Neural crest cell (in vitro differentiated cells): ENCODE measurements around the gene SYNE2. TPM values are rescaled to one million over a fixed set of nuclear protein-coding genes. Genes with fewer than 3 reads are reported as not detected.

ENCODE experiments used
- DNase-seq: peaks from one replicate; pipeline ENCODE4 v3.0.0; 2021; ENCODE audit warnings: low read depth, mixed read lengths, low spot score
- H3K27ac Mint-ChIP-seq: one replicate; pipeline ENCODE4 v1.8.0; 2021; ENCODE audit warnings: mild to moderate bottlenecking, mixed read lengths; ENCODE audit not compliant: unreplicated experiment
- H3K27me3 Mint-ChIP-seq: 2 replicates; pipeline ENCODE4 v1.8.0; 2021; ENCODE audit warnings: low read depth, mild to moderate bottlenecking, mixed read lengths
- H3K36me3 Mint-ChIP-seq: 2 replicates; pipeline ENCODE4 v1.8.0; 2021; ENCODE audit warnings: low read depth, mild to moderate bottlenecking, mixed read lengths
- H3K4me1 Mint-ChIP-seq: 2 replicates; pipeline ENCODE4 v1.8.0; 2021; ENCODE audit warnings: mixed read lengths
- H3K4me3 Mint-ChIP-seq: one replicate; pipeline ENCODE4 v1.8.0; 2021; ENCODE audit warnings: mild to moderate bottlenecking, mixed read lengths
- H3K9me3 Mint-ChIP-seq: 2 replicates; pipeline ENCODE4 v1.8.0; 2021; ENCODE audit warnings: mixed read lengths
- total RNA-seq: library from RNA; stranded (reverse); gene quantifications from 2 replicates; pipeline ENCODE4 v1.2.1, GENCODE V29; 2021
- TF ChIP-seq, protein P1 (sequence below): fragments of 200-600 bp; sonication (generic); conservative IDR thresholded peaks from 2 replicates; pipeline ENCODE4 v1.5.0; 2021; ENCODE audit warnings: antibody characterized with exemption, mild to moderate bottlenecking

The SYNE2 gene
- total RNA-seq, 1 donor from 2014 or later: 84.8 TPM

GRCh38 chr14:63891148-63891975 is 38.6 kb downstream of the SYNE2 start:
- H3K36me3 Mint-ChIP-seq: no peaks in the 10 kb centered on the region
- no peak for DNase-seq
- TF ChIP-seq, protein P1, sequence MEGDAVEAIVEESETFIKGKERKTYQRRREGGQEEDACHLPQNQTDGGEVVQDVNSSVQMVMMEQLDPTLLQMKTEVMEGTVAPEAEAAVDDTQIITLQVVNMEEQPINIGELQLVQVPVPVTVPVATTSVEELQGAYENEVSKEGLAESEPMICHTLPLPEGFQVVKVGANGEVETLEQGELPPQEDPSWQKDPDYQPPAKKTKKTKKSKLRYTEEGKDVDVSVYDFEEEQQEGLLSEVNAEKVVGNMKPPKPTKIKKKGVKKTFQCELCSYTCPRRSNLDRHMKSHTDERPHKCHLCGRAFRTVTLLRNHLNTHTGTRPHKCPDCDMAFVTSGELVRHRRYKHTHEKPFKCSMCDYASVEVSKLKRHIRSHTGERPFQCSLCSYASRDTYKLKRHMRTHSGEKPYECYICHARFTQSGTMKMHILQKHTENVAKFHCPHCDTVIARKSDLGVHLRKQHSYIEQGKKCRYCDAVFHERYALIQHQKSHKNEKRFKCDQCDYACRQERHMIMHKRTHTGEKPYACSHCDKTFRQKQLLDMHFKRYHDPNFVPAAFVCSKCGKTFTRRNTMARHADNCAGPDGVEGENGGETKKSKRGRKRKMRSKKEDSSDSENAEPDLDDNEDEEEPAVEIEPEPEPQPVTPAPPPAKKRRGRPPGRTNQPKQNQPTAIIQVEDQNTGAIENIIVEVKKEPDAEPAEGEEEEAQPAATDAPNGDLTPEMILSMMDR: no peak
- no peaks in the 10 kb centered on the region for H3K27me3 Mint-ChIP-seq
- peaks cover 37% of the 10 kb centered on the region for H3K4me1 Mint-ChIP-seq
- no peak overlapping the region for H3K27ac Mint-ChIP-seq
- H3K4me3 Mint-ChIP-seq: no peak overlapping the region
- no peaks in the 10 kb centered on the region for H3K9me3 Mint-ChIP-seq

GRCh38 chr14:63892265-63892664 is 39.5 kb downstream of the SYNE2 start:
- H3K27ac Mint-ChIP-seq: peak overlapping the region; percentile 58
- no peaks in the 10 kb centered on the region for H3K36me3 Mint-ChIP-seq
- H3K4me1 Mint-ChIP-seq: peaks cover 39% of the 10 kb centered on the region
- H3K9me3 Mint-ChIP-seq: no peaks in the 10 kb centered on the region
- DNase-seq: no peak
- no peaks in the 10 kb centered on the region for H3K27me3 Mint-ChIP-seq
- no peak overlapping the region for H3K4me3 Mint-ChIP-seq
- TF ChIP-seq, protein P1: no peak

GRCh38 chr14:63893701-63894458 is 41.1 kb downstream of the SYNE2 start:
- DNase-seq: no peak
- no peak overlapping the region for H3K27ac Mint-ChIP-seq
- H3K9me3 Mint-ChIP-seq: no peaks in the 10 kb centered on the region
- no peaks in the 10 kb centered on the region for H3K27me3 Mint-ChIP-seq
- peaks cover 50% of the 10 kb centered on the region for H3K4me1 Mint-ChIP-seq
- no peak overlapping the region for H3K4me3 Mint-ChIP-seq
- TF ChIP-seq, protein P1: no peak
- no peaks in the 10 kb centered on the region for H3K36me3 Mint-ChIP-seq

GRCh38 chr14:63895510-63895909 is 42.7 kb downstream of the SYNE2 start:
- H3K9me3 Mint-ChIP-seq: peaks cover 2% of the 10 kb centered on the region
- H3K27ac Mint-ChIP-seq: no peak overlapping the region
- no peaks in the 10 kb centered on the region for H3K27me3 Mint-ChIP-seq
- H3K4me3 Mint-ChIP-seq: no peak overlapping the region
- peaks cover 44% of the 10 kb centered on the region for H3K4me1 Mint-ChIP-seq
- peaks cover 2% of the 10 kb centered on the region for H3K36me3 Mint-ChIP-seq
- TF ChIP-seq, protein P1: no peak
- no peak for DNase-seq

- H3K9me3 Mint-ChIP-seq: peaks cover 2% of the 10 kb centered on the region
- DNase-seq: no peak
- H3K4me3 Mint-ChIP-seq: no peak overlapping the region
- TF ChIP-seq, protein P1: no peak
- peaks cover 36% of the 10 kb centered on the region for H3K4me1 Mint-ChIP-seq
- no peak overlapping the region for H3K27ac Mint-ChIP-seq
- peaks cover 2% of the 10 kb centered on the region for H3K36me3 Mint-ChIP-seq
- H3K27me3 Mint-ChIP-seq: no peaks in the 10 kb centered on the region
These were observed 43.5 kb downstream of the SYNE2 start for GRCh38 chr14:63896278-63896720.
